GF-D8 (cell line): ENCODE data around the gene CFAP298.
"Not testable (repeated sequence)": the region's sequence is repeated elsewhere in the genome, so short reads cannot be mapped to it uniquely, and the experiment has no call there.

Experiments used
- DNase-seq: peaks from one replicate; lab custom pipeline; 2025; lab: John Stamatoyannopoulos, UW

CFAP298 gene

DNA sequence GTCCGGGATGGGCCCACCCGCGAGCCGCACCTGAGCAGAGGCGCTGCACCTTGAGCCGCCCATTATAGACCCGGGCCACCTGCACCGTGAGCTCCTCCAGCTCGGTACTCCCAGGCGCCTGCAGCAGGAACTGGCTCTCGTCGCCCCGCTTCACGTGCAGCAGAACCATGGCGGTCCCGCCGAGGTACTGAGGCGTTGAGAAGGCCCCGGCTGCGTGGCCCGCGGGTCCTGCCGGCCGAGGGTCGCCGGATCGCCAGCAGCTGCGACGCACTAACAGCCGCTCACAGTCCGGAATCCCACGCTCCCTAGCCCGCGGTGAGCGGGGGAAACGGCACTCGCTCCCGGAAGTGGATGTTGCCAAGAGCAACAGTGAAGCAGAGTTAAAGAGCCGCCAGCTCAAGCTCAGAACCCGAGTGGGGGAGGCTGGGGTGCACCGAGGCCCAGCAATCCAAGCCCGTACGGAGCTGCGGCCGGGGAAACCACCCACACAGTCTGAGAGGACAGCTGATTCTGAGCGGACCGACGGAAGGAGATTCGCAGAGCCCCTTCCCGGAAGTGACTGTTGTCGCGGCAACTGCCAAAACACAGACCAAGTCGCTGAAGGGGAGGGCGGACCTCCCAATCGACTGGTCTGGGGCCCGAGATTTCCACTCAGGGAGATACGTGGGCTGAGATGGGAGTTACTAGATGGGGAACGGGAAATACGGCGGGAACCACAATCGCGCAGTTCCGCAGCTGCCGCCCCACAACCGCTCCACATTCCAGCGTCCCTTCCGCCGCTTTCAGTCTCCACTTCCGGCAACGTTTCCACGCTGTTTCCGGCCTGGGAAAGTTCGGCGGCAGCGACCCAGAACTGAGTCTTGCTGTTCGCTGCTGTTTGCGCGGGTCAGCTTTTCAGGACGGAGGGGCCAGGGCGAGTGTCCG, at the start of gene CFAP298:
Gene CFAP298 (minus strand): TSS at position 303 of the 924 bp plus-strand sequence. CDS start 134 bp downstream, at position 169.
- peak; percentile 85 for DNase-seq

- DNase-seq = not testable (repeated sequence)
Observed at GRCh38 chr21:32661026-32661782, 49.0 kb upstream of the CFAP298 start.

- DNase-seq = no peak
Observed at GRCh38 chr21:32658524-32658923, 46.3 kb upstream of the CFAP298 start.

DNA sequence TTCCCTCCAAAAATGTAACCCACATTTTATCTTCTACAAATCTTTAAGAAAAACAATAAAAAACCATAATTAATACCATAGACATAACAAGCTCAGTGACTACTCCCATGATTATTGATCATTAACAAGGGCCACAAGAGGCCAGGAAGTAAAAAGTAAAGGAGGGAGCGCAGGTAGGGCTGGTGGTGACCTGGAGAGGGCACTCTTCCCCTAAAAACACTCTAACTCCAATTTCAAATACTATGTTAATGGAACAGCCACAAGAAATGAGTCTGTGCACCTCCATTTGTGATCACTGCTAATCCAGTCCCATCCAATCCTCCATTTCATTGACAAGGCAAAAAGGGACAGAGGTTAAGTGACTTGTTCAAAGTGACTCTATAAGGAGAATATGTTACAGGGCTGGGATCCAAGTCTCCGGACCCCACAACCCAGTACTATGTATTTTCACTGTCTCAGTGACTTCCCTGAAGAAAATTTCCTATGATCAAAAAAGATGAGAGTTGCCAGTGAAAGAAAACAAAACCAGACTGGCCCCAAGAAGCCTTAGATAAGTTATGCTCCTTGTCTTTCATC, 41.2 kb upstream of the CFAP298 start:
- DNase-seq = no peak

DNA sequence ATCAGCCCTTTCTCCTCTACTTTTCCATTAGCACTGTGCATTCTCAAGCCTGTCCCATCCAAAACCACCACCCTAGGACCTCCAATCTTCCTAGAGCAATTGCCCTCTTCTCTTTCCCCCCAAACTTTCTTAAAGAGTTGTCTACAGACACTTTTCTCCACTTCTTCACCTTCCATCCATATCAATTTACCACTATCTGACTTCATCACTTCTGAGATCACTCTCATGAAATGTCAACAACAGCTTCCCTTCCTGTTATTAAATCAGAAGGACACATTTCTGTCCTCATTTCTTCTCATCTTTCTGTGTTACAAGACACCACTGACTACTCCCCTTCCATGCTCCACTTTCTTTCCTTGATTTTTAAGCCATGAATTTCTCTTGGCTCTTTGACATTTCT, 36.0 kb upstream of the CFAP298 start:
- no peak for DNase-seq

DNA sequence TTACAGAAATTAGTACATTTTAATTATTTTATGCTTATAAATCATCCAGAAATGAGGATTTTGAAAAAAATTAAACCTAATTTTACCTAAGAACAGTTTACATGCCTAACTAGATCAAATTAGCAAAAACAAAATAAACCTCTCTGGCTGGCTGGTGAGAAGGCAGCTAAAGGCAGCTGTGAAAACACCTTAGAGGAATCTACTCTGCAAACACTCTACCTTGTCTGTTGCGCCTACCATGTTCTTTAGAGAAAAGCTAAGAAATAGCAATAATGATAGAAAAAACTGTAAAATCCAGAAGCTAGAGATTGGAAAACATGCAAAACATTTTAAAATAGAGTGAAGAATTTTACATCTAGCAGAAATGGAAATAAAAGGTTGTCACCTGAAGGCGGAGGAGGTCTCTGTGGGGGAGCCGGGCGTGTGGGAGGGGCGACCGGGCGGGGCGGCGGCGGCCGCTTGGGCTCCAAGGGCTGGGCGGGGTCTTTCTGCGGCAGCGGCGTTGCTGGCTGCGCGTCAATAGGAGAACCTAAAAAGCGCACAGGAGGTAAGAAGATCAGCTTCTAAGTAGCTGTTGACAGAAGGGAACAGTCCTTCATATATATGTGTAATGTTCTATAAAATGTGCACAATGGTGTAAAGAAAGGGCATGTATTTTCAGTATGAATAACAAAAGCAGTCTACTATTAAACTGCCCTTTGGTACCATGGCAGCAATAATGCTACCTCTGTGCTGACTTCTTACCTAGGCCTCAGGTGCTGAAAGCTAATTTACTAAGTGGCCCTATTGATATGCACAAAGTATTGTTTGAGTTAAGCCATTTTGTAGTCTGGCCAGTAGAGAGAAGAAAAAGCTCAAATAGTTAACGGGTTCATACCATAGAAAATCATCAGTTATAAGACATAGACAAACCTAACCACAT, 33.3 kb upstream of the CFAP298 start:
- DNase-seq = no peak

DNA sequence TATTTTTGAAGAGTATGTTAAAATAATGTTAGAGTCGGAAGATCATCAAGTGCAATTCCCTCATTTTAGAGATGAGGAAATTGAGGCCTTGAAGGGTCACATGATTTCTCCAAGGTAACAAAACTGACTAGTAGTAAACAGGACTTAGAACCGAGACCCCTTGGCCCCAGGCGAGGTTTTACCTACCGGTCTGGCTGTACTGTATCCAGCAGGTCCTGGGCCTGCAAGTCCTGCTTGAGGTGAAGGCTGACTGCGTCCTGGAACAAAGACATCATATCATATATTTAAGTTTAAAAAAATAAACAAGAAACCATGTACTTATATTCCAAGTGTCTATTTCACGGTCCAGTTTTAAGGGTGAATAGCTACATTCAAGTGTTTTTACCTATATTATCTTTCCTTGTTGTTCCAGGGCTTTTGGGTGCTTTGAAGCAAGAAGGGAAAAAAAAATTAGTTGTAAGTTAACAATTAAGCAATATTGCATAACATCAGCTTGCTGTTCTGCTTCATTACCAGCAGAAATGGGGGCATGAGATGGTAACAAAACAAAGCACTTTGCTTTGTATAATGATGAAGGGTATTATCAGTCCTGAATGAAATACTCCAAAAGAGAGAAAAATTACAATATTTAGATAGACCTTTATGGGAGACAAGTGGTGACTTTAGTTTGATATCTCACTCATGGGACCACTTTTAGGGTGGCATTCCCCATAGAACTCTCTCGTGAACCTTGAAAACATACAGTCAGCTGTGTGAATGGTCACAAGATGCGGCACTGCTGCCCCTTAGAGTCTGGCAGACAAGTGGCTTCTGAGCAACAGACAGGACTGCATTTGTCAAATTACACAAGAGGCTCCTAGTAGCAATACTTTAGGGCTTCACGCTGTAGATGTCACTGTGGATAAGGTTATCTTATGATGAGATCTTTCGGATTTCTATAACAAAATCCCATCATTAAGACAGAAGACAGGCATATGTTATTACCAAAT, 29.8 kb upstream of the CFAP298 start:
- no peak for DNase-seq

- DNase-seq = no peak
Observed at GRCh38 chr21:32626621-32627196, 14.5 kb upstream of the CFAP298 start.

DNA sequence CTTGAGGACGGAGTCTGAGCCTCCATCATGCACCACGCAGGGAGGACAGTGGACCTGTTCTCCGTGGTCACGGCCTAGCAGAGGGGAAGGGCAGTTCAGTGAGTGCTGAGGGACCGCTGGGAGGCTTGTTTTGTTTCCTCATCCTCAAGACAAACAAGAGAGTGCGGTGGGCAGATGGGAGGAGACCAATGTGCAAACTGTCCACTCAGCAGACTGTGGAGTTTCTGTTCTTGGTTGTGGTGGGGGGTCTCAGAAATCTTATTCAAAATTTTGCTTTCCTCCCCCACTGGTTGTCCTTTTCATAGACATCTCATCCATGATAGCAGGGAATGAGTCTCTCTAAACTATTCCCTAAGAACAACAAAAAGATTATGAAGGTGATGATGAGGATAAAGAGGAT, 6.0 kb upstream of the CFAP298 start:
- DNase-seq = not testable (repeated sequence)

DNA sequence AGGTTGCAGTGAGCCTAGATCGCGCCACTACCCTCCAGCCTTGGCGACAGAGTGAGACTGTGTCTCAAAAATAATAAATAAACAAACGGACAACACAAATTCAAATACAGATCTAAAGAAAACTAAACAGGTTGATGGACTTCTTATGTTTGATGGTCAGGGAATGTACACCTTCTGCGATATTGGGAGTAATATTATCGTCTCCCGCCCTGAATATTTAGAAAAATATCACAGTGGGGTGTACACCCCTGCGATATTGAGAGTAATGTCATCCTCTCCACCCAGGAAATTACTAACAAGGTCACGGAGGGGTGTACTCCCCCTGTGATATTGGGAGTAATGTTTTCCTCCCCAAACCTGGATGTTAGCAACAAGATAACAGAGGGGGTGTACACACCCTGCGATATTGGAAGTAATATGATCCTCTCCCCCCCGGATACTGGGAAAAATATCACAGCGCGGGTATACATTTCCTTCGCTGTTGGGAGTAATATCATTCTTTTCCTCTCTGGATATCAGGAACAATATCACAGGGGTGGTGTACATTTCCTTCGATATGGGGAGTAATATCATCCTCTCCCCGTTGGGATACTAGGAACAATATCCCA, 1.4 kb upstream of the CFAP298 start:
- DNase-seq = no peak

GRCh38 chr21:32612999-32613337, 791 bp upstream of the CFAP298 start:
- DNase-seq = no peak

- DNase-seq = peak; percentile 32
Observed at GRCh38 chr21:32611471-32611997, 643 bp downstream of the CFAP298 start.

DNA sequence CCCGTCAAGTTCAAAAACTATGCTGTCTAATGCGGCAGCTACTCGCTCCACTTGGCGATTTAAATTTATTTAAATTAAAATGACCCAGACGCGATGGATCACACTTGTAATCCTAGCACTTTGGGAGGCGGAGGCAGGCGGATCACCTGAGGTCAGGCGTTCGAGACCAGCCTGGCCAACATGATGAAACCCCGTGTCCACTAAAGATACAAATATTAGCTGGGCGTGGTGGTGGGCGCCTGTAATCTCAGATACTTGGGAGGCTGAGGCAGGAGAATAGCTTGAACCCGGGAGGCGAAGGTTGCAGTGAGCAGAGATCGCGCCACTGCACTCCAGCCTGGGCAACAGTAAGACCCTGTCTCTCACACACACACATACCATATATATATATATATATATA, 1.2 kb downstream of the CFAP298 start:
- not testable (repeated sequence) for DNase-seq

- no peak for DNase-seq
Observed at GRCh38 chr21:32608851-32609250, 3.3 kb downstream of the CFAP298 start.

GRCh38 chr21:32605469-32605868, 6.7 kb downstream of the CFAP298 start:
- DNase-seq = no peak

GRCh38 chr21:32604464-32604863, 7.7 kb downstream of the CFAP298 start:
- no peak for DNase-seq

DNA sequence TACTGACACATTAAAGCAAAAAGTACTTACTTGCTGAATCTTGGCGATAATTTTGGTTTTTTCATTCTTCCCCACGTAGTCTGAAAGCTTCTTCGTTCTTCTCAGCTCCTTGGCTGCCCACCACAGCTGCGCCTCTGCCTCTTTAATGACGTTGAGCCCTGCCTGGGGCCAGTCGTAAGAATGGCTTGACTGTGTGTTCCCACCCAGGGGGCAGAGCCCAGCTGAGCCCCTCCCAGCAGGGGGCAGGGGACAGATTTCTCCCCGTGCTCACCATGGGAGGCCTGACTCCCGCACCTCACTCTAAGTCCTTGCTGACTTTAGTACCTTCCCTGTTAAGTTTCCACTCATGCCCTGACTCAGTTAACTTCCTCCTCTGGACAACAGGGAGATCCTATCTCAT, 9.0 kb downstream of the CFAP298 start:
- no peak for DNase-seq

GRCh38 chr21:32602099-32602498, 10.1 kb downstream of the CFAP298 start:
- DNase-seq = no peak

- DNase-seq = no peak
Observed at GRCh38 chr21:32599526-32599925, 12.7 kb downstream of the CFAP298 start.
